DOHH2 (cell line): Measurements from ENCODE around the gene SNHG17.
A peak's percentile ranks its signal among the peaks of the same experiment; 100 is the strongest.

Experiments
- H3F3A ChIP-seq: fragments of 200-600 bp; sonication (generic), shearing (Covaris generic); 2 replicates; pipeline ENCODE4 v1.6.0; 2016; ENCODE audit warnings: antibody characterized with exemption, mild to moderate bottlenecking; ENCODE audit not compliant: control insufficient read depth, insufficient read depth
- H3K27ac ChIP-seq: fragments of 200-600 bp; sonication (generic); 2 replicates; pipeline ENCODE4 v1.5.1; 2014; ENCODE audit warnings: low read depth, mild to moderate bottlenecking, low read length, moderate library complexity
- H3K27me3 ChIP-seq: fragments of 200-600 bp; sonication (generic); 2 replicates; pipeline ENCODE4 v1.6.1; 2014; ENCODE audit warnings: mild to moderate bottlenecking, low read length, mixed read lengths; ENCODE audit not compliant: control insufficient read depth
- H3K36me3 ChIP-seq: fragments of 200-600 bp; sonication (generic); 2 replicates; pipeline ENCODE4 v1.6.1; 2014; ENCODE audit warnings: mild to moderate bottlenecking, low read length, moderate library complexity, mixed read lengths; ENCODE audit not compliant: control insufficient read depth
- H3K4me1 ChIP-seq: fragments of 200-600 bp; sonication (generic); 2 replicates; pipeline ENCODE4 v1.6.1; 2014; ENCODE audit warnings: mild to moderate bottlenecking, low read length, mixed read lengths; ENCODE audit not compliant: control insufficient read depth
- H3K4me2 ChIP-seq: fragments of 200-600 bp; sonication (generic); 2 replicates; pipeline ENCODE4 v1.6.0; 2014; ENCODE audit warnings: mild to moderate bottlenecking, low read length, moderate library complexity
- H3K4me3 ChIP-seq: fragments of 200-600 bp; sonication (generic); 2 replicates; pipeline ENCODE4 v1.5.1; 2014; ENCODE audit warnings: mild to moderate bottlenecking, low read length, mixed read lengths
- H3K79me2 ChIP-seq: fragments of 200-600 bp; sonication (generic); 2 replicates; pipeline ENCODE4 v1.6.1; 2014; ENCODE audit warnings: mild to moderate bottlenecking, low read length, mixed read lengths; ENCODE audit not compliant: control insufficient read depth
- H3K9me2 ChIP-seq: fragments of 200-600 bp; sonication (generic); replicated peaks from 2 replicates; pipeline ENCODE4 v1.6.1; 2014; ENCODE audit warnings: mild to moderate bottlenecking, low read length, mixed read lengths; ENCODE audit not compliant: control insufficient read depth
- H3K9me3 ChIP-seq: fragments of 200-600 bp; sonication (generic); 2 replicates; pipeline ENCODE4 v1.6.1; 2014; ENCODE audit warnings: antibody characterized with exemption, low read length, mixed read lengths; ENCODE audit not compliant: control insufficient read depth, insufficient read depth
- H4K20me1 ChIP-seq: fragments of 200-600 bp; sonication (generic); 2 replicates; pipeline ENCODE4 v1.6.0; 2014; ENCODE audit warnings: low read depth, mild to moderate bottlenecking, antibody characterized with exemption, low read length, moderate library complexity; ENCODE audit not compliant: control insufficient read depth, insufficient read depth
- EZH2phosphoT487 ChIP-seq: fragments of 200-600 bp; sonication (generic); IDR thresholded peaks from 2 replicates; pipeline ENCODE4 v1.6.1; 2017; ENCODE audit warnings: borderline replicate concordance, mild to moderate bottlenecking, antibody characterized with exemption, low read length, moderate library complexity, mixed read lengths
- TF ChIP-seq, protein P1 (sequence below): fragments of 200-600 bp; sonication (generic); IDR thresholded peaks from one replicate; pipeline ENCODE4 v1.5.1; 2014; ENCODE audit warnings: antibody characterized with exemption, mild to moderate bottlenecking, low read depth, low read length; ENCODE audit not compliant: poor library complexity, severe bottlenecking

Gene SNHG17

DNA sequence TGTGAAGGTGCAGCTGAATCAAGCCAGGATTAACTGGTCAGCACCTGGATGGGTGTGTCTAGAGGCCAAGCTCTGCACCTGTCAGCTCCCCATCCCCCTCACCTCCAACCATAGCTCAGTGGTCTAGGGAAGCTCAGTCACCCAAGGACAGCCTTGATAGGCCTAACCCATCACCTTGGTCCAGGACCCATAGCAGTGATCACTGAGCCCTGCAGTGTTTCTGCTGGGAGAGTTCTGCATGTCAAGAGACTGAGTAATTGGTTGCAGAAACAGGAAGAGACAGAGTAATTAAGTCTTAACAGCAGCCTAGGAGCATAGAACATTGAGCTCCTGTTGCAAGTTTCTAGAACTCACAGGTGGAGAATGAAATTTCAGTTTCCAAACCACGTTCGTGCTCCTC lies 18.8 kb upstream of the SNHG17 start:
- Histone ChIP-seq H3K4me2 (peak overlapping the region; percentile 58), H3K36me3 (peaks cover 29% of the 10 kb centered on the region), H3K9me3 (no peaks in the 10 kb centered on the region), H3K9me2 (no peaks in the 10 kb centered on the region), H3K4me3 (peak overlapping the region; percentile 30), H4K20me1 (no peaks in the 10 kb centered on the region), H3K27me3 (no peaks in the 10 kb centered on the region), H3K27ac (peak overlapping the region; percentile 80), H3K4me1 (peaks cover 52% of the 10 kb centered on the region), H3F3A (peaks cover 16% of the 10 kb centered on the region), H3K79me2 (peaks cover 12% of the 10 kb centered on the region)
- TF ChIP-seq EZH2phosphoT487 = no peak
- TF ChIP-seq, protein P1, sequence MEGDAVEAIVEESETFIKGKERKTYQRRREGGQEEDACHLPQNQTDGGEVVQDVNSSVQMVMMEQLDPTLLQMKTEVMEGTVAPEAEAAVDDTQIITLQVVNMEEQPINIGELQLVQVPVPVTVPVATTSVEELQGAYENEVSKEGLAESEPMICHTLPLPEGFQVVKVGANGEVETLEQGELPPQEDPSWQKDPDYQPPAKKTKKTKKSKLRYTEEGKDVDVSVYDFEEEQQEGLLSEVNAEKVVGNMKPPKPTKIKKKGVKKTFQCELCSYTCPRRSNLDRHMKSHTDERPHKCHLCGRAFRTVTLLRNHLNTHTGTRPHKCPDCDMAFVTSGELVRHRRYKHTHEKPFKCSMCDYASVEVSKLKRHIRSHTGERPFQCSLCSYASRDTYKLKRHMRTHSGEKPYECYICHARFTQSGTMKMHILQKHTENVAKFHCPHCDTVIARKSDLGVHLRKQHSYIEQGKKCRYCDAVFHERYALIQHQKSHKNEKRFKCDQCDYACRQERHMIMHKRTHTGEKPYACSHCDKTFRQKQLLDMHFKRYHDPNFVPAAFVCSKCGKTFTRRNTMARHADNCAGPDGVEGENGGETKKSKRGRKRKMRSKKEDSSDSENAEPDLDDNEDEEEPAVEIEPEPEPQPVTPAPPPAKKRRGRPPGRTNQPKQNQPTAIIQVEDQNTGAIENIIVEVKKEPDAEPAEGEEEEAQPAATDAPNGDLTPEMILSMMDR = no peak

DNA sequence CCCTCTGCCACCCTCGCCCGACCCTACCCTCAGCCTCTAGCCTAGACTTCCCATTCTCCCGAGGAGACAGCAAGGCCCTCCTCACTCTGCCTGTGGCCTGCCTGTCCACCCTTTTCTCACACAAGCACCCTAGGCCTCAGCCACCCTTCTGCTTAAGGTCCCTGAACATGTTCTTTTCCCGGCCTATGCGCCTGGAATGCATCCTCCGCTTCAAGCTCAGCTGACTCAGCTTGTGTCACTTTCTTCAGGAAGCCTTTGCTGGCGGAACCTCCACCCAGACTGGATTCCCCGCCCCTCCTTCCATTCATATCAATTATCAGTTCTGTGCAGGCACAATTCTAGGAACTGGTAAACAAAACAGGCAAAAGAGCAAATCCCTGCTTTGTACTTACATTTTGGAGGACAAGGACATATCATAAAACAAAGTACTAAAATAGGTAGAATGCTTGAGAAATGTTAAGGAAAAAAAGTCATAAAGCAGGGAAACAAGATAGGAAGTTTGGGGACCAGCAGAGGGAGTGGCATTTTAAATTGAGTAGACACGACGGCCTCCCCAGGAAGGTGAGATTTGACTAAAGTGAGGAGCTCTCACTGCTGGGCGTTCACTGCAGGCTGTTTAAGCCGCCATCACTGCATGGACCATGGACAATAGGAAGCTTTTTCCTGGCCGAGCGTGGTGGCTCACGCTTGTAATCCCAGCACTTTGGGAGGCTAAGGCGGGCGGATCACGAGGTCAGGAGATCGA lies 17.9 kb upstream of the SNHG17 start:
- H3K27ac ChIP-seq = peak overlapping the region; percentile 80
- peak overlapping the region; percentile 58 for H3K4me2 ChIP-seq
- no peak overlapping the region for H3K4me3 ChIP-seq
- H3F3A ChIP-seq = peaks cover 16% of the 10 kb centered on the region
- no peaks in the 10 kb centered on the region for H3K9me2 ChIP-seq
- H3K4me1 ChIP-seq = peaks cover 61% of the 10 kb centered on the region
- no peaks in the 10 kb centered on the region for H4K20me1 ChIP-seq
- H3K79me2 ChIP-seq = peaks cover 21% of the 10 kb centered on the region
- peaks cover 37% of the 10 kb centered on the region for H3K36me3 ChIP-seq
- H3K27me3 ChIP-seq = no peaks in the 10 kb centered on the region
- no peaks in the 10 kb centered on the region for H3K9me3 ChIP-seq
- no peak for TF ChIP-seq EZH2phosphoT487
- TF ChIP-seq, protein P1 = no peak

DNA sequence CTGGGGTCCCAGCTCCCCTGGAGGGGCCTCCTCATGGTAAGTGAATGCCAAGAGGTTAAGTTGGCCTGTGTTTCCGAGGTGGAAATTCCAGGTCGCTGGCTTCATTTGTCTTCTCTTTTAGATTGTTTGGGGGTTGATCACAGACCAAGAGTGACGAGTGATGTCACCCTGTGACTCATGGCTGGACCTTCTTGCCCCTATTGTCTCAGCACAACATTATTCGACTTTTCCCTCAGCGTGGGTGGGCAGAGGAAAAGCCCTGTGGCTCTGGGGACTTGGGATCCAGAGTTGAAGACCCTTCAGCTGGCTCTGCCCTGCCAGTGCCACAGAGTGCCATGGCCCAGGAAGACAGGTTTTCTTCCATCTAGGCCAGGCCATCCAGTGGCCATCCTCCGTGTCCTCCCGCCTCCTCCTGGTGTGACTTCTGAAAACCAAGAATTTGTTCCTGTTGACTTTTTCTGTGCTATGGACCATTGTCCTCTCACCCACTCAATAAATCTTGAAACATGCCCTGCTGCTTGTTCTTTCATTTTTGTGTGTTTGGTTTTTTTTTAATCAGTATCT lies 15.4 kb upstream of the SNHG17 start:
- TF ChIP-seq, protein P1 = no peak
- no peak for TF ChIP-seq EZH2phosphoT487
- H3K9me2 ChIP-seq = no peaks in the 10 kb centered on the region
- H3K9me3 ChIP-seq = no peaks in the 10 kb centered on the region
- peaks cover 18% of the 10 kb centered on the region for H3F3A ChIP-seq
- peaks cover 65% of the 10 kb centered on the region for H3K4me1 ChIP-seq
- no peaks in the 10 kb centered on the region for H4K20me1 ChIP-seq
- peaks cover 46% of the 10 kb centered on the region for H3K36me3 ChIP-seq
- H3K4me3 ChIP-seq = no peak overlapping the region
- no peak overlapping the region for H3K4me2 ChIP-seq
- H3K79me2 ChIP-seq = peaks cover 37% of the 10 kb centered on the region
- no peaks in the 10 kb centered on the region for H3K27me3 ChIP-seq
- no peak overlapping the region for H3K27ac ChIP-seq
